Lung (tissue), 12 donors: ENCODE results near the gene FOXP4. TPM values are rescaled to one million over a fixed set of nuclear protein-coding genes. Genes with fewer than 3 reads are reported as not detected.
A peak's percentile ranks its signal among the peaks of the same experiment; 100 is the strongest.

Experiments used
- ATAC-seq: fragments of 200-7000 bp; cut with Tn5 transposase; one replicate; pipeline ENCODE4 v1.9.1; 2020; ENCODE audit warnings: moderate number of reproducible peaks; ENCODE audit not compliant: insufficient read depth, low FRiP score
- DNase-seq, 3 donors: peaks; one replicate each; pipeline ENCODE4 v3.0.0-alpha.2; 2013 to 2017
- H3K27ac ChIP-seq, 2 donors: one replicate each; pipeline ENCODE4 v1.5.1; 2013; ENCODE audit warnings: mild to moderate bottlenecking in 2 of 2, moderate library complexity in 2 of 2, control low read depth in 1 of 2, inconsistent platforms in 1 of 2, low read depth in 1 of 2, low read length in 1 of 2
- H3K27me3 ChIP-seq, 3 donors: one replicate each; pipeline ENCODE4 v1.5.1; 2013; ENCODE audit warnings: low read length in 2 of 3; ENCODE audit not compliant: control insufficient read depth in 3 of 3, insufficient read depth in 3 of 3
- H3K36me3 ChIP-seq, 4 donors: one replicate each; pipeline ENCODE4 v1.5.1; 2013; ENCODE audit warnings: low read length in 4 of 4, mild to moderate bottlenecking in 1 of 4, moderate library complexity in 1 of 4; ENCODE audit not compliant: control insufficient read depth in 4 of 4, insufficient read depth in 4 of 4
- H3K4me1 ChIP-seq, 5 donors: one replicate each; pipeline ENCODE4 v1.5.1; 2013; ENCODE audit warnings: low read length in 5 of 5, mild to moderate bottlenecking in 2 of 5, moderate library complexity in 1 of 5; ENCODE audit not compliant: control insufficient read depth in 5 of 5, insufficient read depth in 5 of 5
- H3K4me3 ChIP-seq: one replicate; pipeline ENCODE4 v1.5.1; 2013; ENCODE audit warnings: mild to moderate bottlenecking, control low read depth, moderate library complexity
- H3K9ac ChIP-seq, 2 donors: one replicate each; pipeline ENCODE4 v1.5.1; 2013; ENCODE audit warnings: low read length in 2 of 2, control low read depth in 1 of 2; ENCODE audit not compliant: insufficient read depth in 1 of 2
- H3K9me3 ChIP-seq, 4 donors: one replicate each; pipeline ENCODE4 v1.5.1; 2013; ENCODE audit warnings: low read length in 3 of 4, mild to moderate bottlenecking in 1 of 4, moderate library complexity in 1 of 4; ENCODE audit not compliant: control insufficient read depth in 4 of 4, insufficient read depth in 3 of 4
- CTCF ChIP-seq: IDR thresholded peaks from 2 replicates; pipeline ENCODE4 v1.5.1; 2012; ENCODE audit warnings: mild to moderate bottlenecking; ENCODE audit errors: control extremely low read depth, extremely low read depth
- WGBS, 2 donors: extraction: QIAGEN DNeasy Blood & Tissue Kit; methylation state at CpG; one replicate each; pipeline ENCODE4 v1.1.7; 2013; 5-methylcytosine and 5-hydroxymethylcytosine counted together
- polyA plus RNA-seq, 2 donors: library from polyadenylated mRNA; stranded (reverse); fragments of 200-250 nt; gene quantifications; one replicate each; pipeline ENCODE4 v1.2.1, GENCODE V29; 2013
- total RNA-seq, 2 donors: library from RNA; depleted of rRNA in 1 of 2; stranded (reverse); fragments of >200 nt in 1 of 2; gene quantifications; one replicate each; pipeline ENCODE4 v1.2.1, GENCODE V29; 2014 to 2021
- donor health status: control.
- donor health status: control.
- donor health status: Bipolar disorder and iron deficiency.
- donor health status: healthy.
- donor health status: DM: yes; HTN: yes; CAD: no.

FOXP4 gene
- total and polyA plus RNA-seq, 4 donors = 12.8 to 35.0 (median 22.2) TPM

GRCh38 chr6:41511443-41512060, 34.6 kb upstream of the FOXP4 start:
- H3K9ac ChIP-seq = no peak overlapping the region
- peaks cover 0 to 3% (median 0%) of the 10 kb centered on the region in 5 donors for H3K4me1 ChIP-seq
- DNase-seq (no peak), ATAC-seq (no peak)
- H3K27ac ChIP-seq = no peak overlapping the region
- no peak overlapping the region for H3K4me3 ChIP-seq
- H3K9me3 ChIP-seq = no peaks in the 10 kb centered on the region
- H3K36me3 ChIP-seq = no peaks in the 10 kb centered on the region
- peaks cover 0 to 3% (median 0%) of the 10 kb centered on the region in 3 donors for H3K27me3 ChIP-seq
- 86 to 88% methylated on average over 7 of the region's 7 CpGs for WGBS, 2 donors
- no peak for TF ChIP-seq CTCF

GRCh38 chr6:41512146-41512701, 34.0 kb upstream of the FOXP4 start:
- Histone ChIP-seq H3K9ac (no peak overlapping the region), H3K36me3 (no peaks in the 10 kb centered on the region), H3K27ac (no peak overlapping the region), H3K4me3 (no peak overlapping the region), H3K4me1 (peaks cover 0 to 3% (median 0%) of the 10 kb centered on the region in 5 donors), H3K9me3 (no peaks in the 10 kb centered on the region), H3K27me3 (peaks cover 0 to 3% (median 0%) of the 10 kb centered on the region in 3 donors)
- no peak for DNase-seq
- WGBS, 2 donors = 92 to 94% methylated on average over 6 of the region's 6 CpGs
- no peak for ATAC-seq
- no peak for TF ChIP-seq CTCF

GRCh38 chr6:41515995-41516394, 30.2 kb upstream of the FOXP4 start:
- 76 to 89% methylated on average over 6 of the region's 6 CpGs for WGBS, 2 donors
- H3K4me1 ChIP-seq = peaks cover 0 to 28% (median 5%) of the 10 kb centered on the region in 5 donors
- DNase-seq = peak in 1 of 3 donors; percentile 30
- H3K27me3 ChIP-seq = no peaks in the 10 kb centered on the region
- ATAC-seq = no peak
- TF ChIP-seq CTCF = no peak
- H3K9ac ChIP-seq = no peak overlapping the region
- no peaks in the 10 kb centered on the region for H3K9me3 ChIP-seq
- H3K4me3 ChIP-seq = no peak overlapping the region
- no peaks in the 10 kb centered on the region for H3K36me3 ChIP-seq
- H3K27ac ChIP-seq = no peak overlapping the region
